Nephron progenitor cell (in vitro differentiated cells): ENCODE data around the gene LRCH1.
A peak's percentile ranks its signal among the peaks of the same experiment; 100 is the strongest.

Source experiments
- DNase-seq: peaks from one replicate; pipeline ENCODE4 v3.0.0; 2021
- H3K27ac Mint-ChIP-seq: 2 replicates; pipeline ENCODE4 v1.8.0; 2021; ENCODE audit warnings: mild to moderate bottlenecking, moderate library complexity, mixed read lengths
- H3K27me3 Mint-ChIP-seq: 2 replicates; pipeline ENCODE4 v1.8.0; 2021; ENCODE audit warnings: mild to moderate bottlenecking, low read depth, mixed read lengths; ENCODE audit not compliant: poor library complexity
- H3K36me3 Mint-ChIP-seq: 2 replicates; pipeline ENCODE4 v1.8.0; 2021; ENCODE audit warnings: low read depth, mixed read lengths
- H3K4me1 Mint-ChIP-seq: 2 replicates; pipeline ENCODE4 v1.8.0; 2021; ENCODE audit warnings: mixed read lengths
- H3K4me3 Mint-ChIP-seq: 2 replicates; pipeline ENCODE4 v1.8.0; 2021; ENCODE audit warnings: mild to moderate bottlenecking, moderate library complexity, mixed read lengths
- H3K9me3 Mint-ChIP-seq: 2 replicates; pipeline ENCODE4 v1.8.0; 2021; ENCODE audit warnings: mild to moderate bottlenecking, moderate library complexity, mixed read lengths
- CTCF ChIP-seq: fragments of 200-600 bp; sonication (generic); IDR thresholded peaks from 2 replicates; pipeline ENCODE4 v1.5.0; 2021; ENCODE audit warnings: antibody characterized with exemption

Gene LRCH1

GRCh38 chr13:46552889-46553520, at the start of gene LRCH1:
Gene LRCH1, plus strand, starts transcription at chr13:46553170. Its CDS starts 227 bp downstream, at chr13:46553397.
- H3K27ac Mint-ChIP-seq = no peak within 1 kb of the TSS
- no peaks in the 10 kb centered on the region for H3K9me3 Mint-ChIP-seq
- peak; percentile 88 for DNase-seq
- H3K4me3 Mint-ChIP-seq = peak within 1 kb of the TSS; percentile 95
- peaks cover 46% of the 10 kb centered on the region for H3K4me1 Mint-ChIP-seq
- H3K36me3 Mint-ChIP-seq = no peaks in the 10 kb centered on the region
- TF ChIP-seq CTCF = no peak
- H3K27me3 Mint-ChIP-seq = peaks cover 7% of the 10 kb centered on the region

- no peak for DNase-seq
- no peak overlapping the region for H3K4me3 Mint-ChIP-seq
Observed at GRCh38 chr13:46504036-46504435, 48.9 kb upstream of the LRCH1 start.

GRCh38 chr13:46507981-46508380, 45.0 kb upstream of the LRCH1 start:
- no peak overlapping the region for H3K27ac Mint-ChIP-seq
- DNase-seq = no peak
- no peak for TF ChIP-seq CTCF
- H3K27me3 Mint-ChIP-seq = peaks cover 8% of the 10 kb centered on the region
- H3K4me1 Mint-ChIP-seq = no peaks in the 10 kb centered on the region
- peaks cover 12% of the 10 kb centered on the region for H3K9me3 Mint-ChIP-seq
- H3K36me3 Mint-ChIP-seq = no peaks in the 10 kb centered on the region
- no peak overlapping the region for H3K4me3 Mint-ChIP-seq

More at GRCh38 chr13:46504036-46504435, 48.9 kb upstream of the LRCH1 start:
- H3K4me1 Mint-ChIP-seq = no peaks in the 10 kb centered on the region
- no peak for TF ChIP-seq CTCF
- H3K27ac Mint-ChIP-seq = no peak overlapping the region
- H3K9me3 Mint-ChIP-seq = peaks cover 12% of the 10 kb centered on the region
- no peaks in the 10 kb centered on the region for H3K36me3 Mint-ChIP-seq
- peaks cover 4% of the 10 kb centered on the region for H3K27me3 Mint-ChIP-seq

GRCh38 chr13:46509981-46510380, 43.0 kb upstream of the LRCH1 start:
- Mint-ChIP-seq H3K27me3 (peaks cover 7% of the 10 kb centered on the region), H3K4me1 (no peaks in the 10 kb centered on the region), H3K27ac (no peak overlapping the region), H3K9me3 (peaks cover 18% of the 10 kb centered on the region), H3K4me3 (no peak overlapping the region), H3K36me3 (no peaks in the 10 kb centered on the region)
- DNase-seq = no peak
- no peak for TF ChIP-seq CTCF

- Mint-ChIP-seq H3K4me1 (peaks cover 25% of the 10 kb centered on the region), H3K27ac (peak overlapping the region; percentile 27), H3K4me3 (no peak overlapping the region), H3K27me3 (peaks cover 11% of the 10 kb centered on the region), H3K36me3 (peaks cover 6% of the 10 kb centered on the region), H3K9me3 (peaks cover 16% of the 10 kb centered on the region)
- DNase-seq = no peak
- no peak for TF ChIP-seq CTCF
Observed at GRCh38 chr13:46515803-46516202, 37.2 kb upstream of the LRCH1 start.
